GM10847 (cell line): Measurements from ENCODE around the gene RAPGEF1.

Experiments
- POLR2A ChIP-seq: IDR thresholded peaks from 2 replicates; pipeline ENCODE4 v1.6.1; 2011; ENCODE audit not compliant: insufficient read length; ENCODE audit errors: extremely low read depth

RAPGEF1 gene

GRCh38 chr9:131611586-131612315 is 128.1 kb downstream of the RAPGEF1 start:
- no peak for TF ChIP-seq POLR2A

GRCh38 chr9:131610231-131610761 is 129.6 kb downstream of the RAPGEF1 start:
- no peak for TF ChIP-seq POLR2A

- no peak for TF ChIP-seq POLR2A
Measured at GRCh38 chr9:131609099-131609830, 130.6 kb downstream of the RAPGEF1 start.

GRCh38 chr9:131608493-131609037 is 131.3 kb downstream of the RAPGEF1 start:
- TF ChIP-seq POLR2A: no peak

- TF ChIP-seq POLR2A: no peak
Measured at GRCh38 chr9:131607591-131607990, 132.3 kb downstream of the RAPGEF1 start.

GRCh38 chr9:131606896-131607567 is 132.8 kb downstream of the RAPGEF1 start:
- no peak for TF ChIP-seq POLR2A

- TF ChIP-seq POLR2A: no peak
Measured at GRCh38 chr9:131605770-131606590, 133.9 kb downstream of the RAPGEF1 start.

- TF ChIP-seq POLR2A: no peak
Measured at GRCh38 chr9:131603711-131604439, 136.0 kb downstream of the RAPGEF1 start.

GRCh38 chr9:131603199-131603598 is 136.7 kb downstream of the RAPGEF1 start:
- TF ChIP-seq POLR2A: no peak

- no peak for TF ChIP-seq POLR2A
Measured at GRCh38 chr9:131601683-131602181, 138.1 kb downstream of the RAPGEF1 start.

GRCh38 chr9:131598121-131598520 is 141.8 kb downstream of the RAPGEF1 start:
- no peak for TF ChIP-seq POLR2A

- no peak for TF ChIP-seq POLR2A
Measured at GRCh38 chr9:131597246-131597645, 142.6 kb downstream of the RAPGEF1 start.

- TF ChIP-seq POLR2A: no peak
Measured at GRCh38 chr9:131596430-131596743, 143.5 kb downstream of the RAPGEF1 start.
